HuH-7.5 (cell line): ENCODE results near the gene TAF11L2.
"Not testable (repeated sequence)": the region's sequence is repeated elsewhere in the genome, so short reads cannot be mapped to it uniquely, and the experiment has no call there.

Experiments
- DNase-seq: peaks from one replicate; pipeline ENCODE4 v3.0.0; 2011; ENCODE audit warnings: low spot score

TAF11L2 gene

GRCh38 chr5:17526504-17526903, 28.5 kb downstream of the TAF11L2 start:
- not testable (repeated sequence) for DNase-seq

- not testable (repeated sequence) for DNase-seq
These were observed 30.3 kb downstream of the TAF11L2 start, which contains the start of gene TAF11L6 for GRCh38 chr5:17528369-17528768. Gene TAF11L6, plus strand, starts transcription at chr5:17528669.
